Panc1 (cell line): ENCODE measurements around the gene FBXW12.
"Not testable (repeated sequence)": the region's sequence is repeated elsewhere in the genome, so short reads cannot be mapped to it uniquely, and the experiment has no call there.

Experiments
- POLR2AphosphoS5 ChIP-seq: IDR thresholded peaks from 2 replicates; pipeline ENCODE4 v1.6.1; 2012; ENCODE audit warnings: mild to moderate bottlenecking, low read depth, low read length, moderate library complexity
- SIN3A ChIP-seq: IDR thresholded peaks from 2 replicates; pipeline ENCODE4 v1.6.1; 2012; ENCODE audit warnings: low read depth, mild to moderate bottlenecking, low read length, moderate library complexity, borderline replicate concordance; ENCODE audit not compliant: insufficient read depth
- TCF7L2 ChIP-seq: IDR thresholded peaks from 2 replicates; pipeline ENCODE4 v1.6.1; 2011; ENCODE audit warnings: mild to moderate bottlenecking, low read depth, low read length, inconsistent platforms
- TF ChIP-seq, protein P1 (sequence below): fragments of 450-650 bp; IDR thresholded peaks from 2 replicates; pipeline ENCODE4 v1.5.1; 2017; ENCODE audit warnings: mild to moderate bottlenecking
- TF ChIP-seq, protein P2 (sequence below), 2 experiments: IDR thresholded peaks; 2 replicates each; pipeline ENCODE4 v1.6.1; 2011 to 2012; ENCODE audit warnings: low read depth in 2 of 2, control low read depth in 1 of 2, low read length in 1 of 2, mild to moderate bottlenecking in 1 of 2, moderate library complexity in 1 of 2; ENCODE audit not compliant: insufficient read depth in 1 of 2

DNA sequence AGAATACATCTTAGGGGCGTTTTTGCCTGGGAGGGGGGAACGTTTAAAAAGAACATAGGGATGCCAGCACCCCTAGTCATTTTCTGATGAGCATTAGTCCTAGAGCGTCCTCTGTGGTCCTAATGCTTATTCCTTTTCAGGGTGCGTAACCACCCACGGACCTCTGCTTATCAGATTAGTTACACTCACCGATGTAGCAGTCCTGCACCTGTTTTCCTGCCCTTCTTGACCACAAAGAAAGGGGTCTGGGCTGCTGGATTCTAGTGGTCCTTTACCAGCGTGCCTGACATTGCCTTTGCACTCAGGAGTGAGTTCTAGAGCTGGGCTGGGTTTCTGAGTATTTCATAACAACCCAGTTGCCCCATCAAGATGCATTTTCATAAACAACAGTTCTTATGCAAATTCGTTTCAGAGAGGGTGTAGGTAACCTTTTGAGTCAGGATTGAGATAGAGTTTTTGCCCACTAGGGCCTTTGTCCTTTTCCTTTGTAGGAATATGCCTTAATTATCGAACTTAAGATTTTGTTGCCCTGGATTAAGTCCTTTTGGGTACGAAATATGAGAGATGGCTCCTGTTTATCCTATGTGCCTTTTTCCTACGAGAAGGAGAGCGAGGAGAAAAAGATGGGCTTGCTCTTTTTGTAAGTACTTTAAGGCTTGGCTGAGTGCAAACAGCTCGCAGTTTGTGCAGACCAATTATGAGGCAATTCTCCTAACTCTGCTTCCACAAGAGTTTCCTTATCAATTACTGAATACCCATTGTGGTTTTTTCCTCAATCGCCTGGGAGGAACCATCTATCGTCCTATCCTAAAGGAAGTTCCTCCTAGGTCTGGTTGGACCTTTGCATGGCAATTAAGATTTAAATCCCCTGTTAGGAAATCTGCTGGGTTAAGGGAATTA lies 38.4 kb upstream of the FBXW12 start, which contains the start of gene SPINK8:
- TF ChIP-seq, protein P1, sequence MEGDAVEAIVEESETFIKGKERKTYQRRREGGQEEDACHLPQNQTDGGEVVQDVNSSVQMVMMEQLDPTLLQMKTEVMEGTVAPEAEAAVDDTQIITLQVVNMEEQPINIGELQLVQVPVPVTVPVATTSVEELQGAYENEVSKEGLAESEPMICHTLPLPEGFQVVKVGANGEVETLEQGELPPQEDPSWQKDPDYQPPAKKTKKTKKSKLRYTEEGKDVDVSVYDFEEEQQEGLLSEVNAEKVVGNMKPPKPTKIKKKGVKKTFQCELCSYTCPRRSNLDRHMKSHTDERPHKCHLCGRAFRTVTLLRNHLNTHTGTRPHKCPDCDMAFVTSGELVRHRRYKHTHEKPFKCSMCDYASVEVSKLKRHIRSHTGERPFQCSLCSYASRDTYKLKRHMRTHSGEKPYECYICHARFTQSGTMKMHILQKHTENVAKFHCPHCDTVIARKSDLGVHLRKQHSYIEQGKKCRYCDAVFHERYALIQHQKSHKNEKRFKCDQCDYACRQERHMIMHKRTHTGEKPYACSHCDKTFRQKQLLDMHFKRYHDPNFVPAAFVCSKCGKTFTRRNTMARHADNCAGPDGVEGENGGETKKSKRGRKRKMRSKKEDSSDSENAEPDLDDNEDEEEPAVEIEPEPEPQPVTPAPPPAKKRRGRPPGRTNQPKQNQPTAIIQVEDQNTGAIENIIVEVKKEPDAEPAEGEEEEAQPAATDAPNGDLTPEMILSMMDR: not testable (repeated sequence)
- TF ChIP-seq POLR2AphosphoS5, SIN3A, TCF7L2: not testable (repeated sequence)
- TF ChIP-seq, protein P2, sequence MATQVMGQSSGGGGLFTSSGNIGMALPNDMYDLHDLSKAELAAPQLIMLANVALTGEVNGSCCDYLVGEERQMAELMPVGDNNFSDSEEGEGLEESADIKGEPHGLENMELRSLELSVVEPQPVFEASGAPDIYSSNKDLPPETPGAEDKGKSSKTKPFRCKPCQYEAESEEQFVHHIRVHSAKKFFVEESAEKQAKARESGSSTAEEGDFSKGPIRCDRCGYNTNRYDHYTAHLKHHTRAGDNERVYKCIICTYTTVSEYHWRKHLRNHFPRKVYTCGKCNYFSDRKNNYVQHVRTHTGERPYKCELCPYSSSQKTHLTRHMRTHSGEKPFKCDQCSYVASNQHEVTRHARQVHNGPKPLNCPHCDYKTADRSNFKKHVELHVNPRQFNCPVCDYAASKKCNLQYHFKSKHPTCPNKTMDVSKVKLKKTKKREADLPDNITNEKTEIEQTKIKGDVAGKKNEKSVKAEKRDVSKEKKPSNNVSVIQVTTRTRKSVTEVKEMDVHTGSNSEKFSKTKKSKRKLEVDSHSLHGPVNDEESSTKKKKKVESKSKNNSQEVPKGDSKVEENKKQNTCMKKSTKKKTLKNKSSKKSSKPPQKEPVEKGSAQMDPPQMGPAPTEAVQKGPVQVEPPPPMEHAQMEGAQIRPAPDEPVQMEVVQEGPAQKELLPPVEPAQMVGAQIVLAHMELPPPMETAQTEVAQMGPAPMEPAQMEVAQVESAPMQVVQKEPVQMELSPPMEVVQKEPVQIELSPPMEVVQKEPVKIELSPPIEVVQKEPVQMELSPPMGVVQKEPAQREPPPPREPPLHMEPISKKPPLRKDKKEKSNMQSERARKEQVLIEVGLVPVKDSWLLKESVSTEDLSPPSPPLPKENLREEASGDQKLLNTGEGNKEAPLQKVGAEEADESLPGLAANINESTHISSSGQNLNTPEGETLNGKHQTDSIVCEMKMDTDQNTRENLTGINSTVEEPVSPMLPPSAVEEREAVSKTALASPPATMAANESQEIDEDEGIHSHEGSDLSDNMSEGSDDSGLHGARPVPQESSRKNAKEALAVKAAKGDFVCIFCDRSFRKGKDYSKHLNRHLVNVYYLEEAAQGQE (IDR thresholded peaks at IDR 0.05; ENCODE audit: insufficient read depth in 1 of 2, low read depth in 2 of 2, low read length in 1 of 2): not testable (repeated sequence)
